Sigmoid colon (tissue), 7 donors: Measurements from ENCODE around the gene FPR2. TPM values are rescaled to one million over a fixed set of nuclear protein-coding genes. Genes with fewer than 3 reads are reported as not detected.

Experiments
- DNase-seq: peaks from one replicate; pipeline ENCODE4 v3.0.0-alpha.2; 2019
- H3K27ac ChIP-seq, 4 donors: fragments of 200-600 bp; sonication (generic); one replicate each; pipeline ENCODE4 v1.5.1; 2016 to 2019; ENCODE audit warnings: mild to moderate bottlenecking in 1 of 4
- H3K27me3 ChIP-seq, 3 donors: fragments of 200-600 bp; sonication (generic); one replicate each; pipeline ENCODE4 v1.5.1; 2019; ENCODE audit warnings: mild to moderate bottlenecking in 1 of 3
- H3K36me3 ChIP-seq, 4 donors: fragments of 200-600 bp; sonication (generic); one replicate each; pipeline ENCODE4 v1.5.1; 2016 to 2019
- H3K4me1 ChIP-seq, 4 donors: fragments of 200-600 bp; sonication (generic); one replicate each; pipeline ENCODE4 v1.5.1; 2017 to 2019
- H3K4me3 ChIP-seq, 4 donors: fragments of 200-600 bp; sonication (generic); one replicate each; pipeline ENCODE4 v1.5.1; 2017 to 2019; ENCODE audit warnings: mild to moderate bottlenecking in 2 of 4, moderate library complexity in 1 of 4
- H3K9me3 ChIP-seq, 4 donors: fragments of 200-600 bp in 3 of 4; sonication (generic) in 3 of 4; one replicate each; pipeline versions ENCODE4 v1.5.1 to v1.6.1; 2013 to 2019
- EP300 ChIP-seq, 4 donors: sonication (generic); formaldehyde crosslinking; IDR thresholded peaks; one replicate each; pipeline ENCODE4 v1.6.1; 2017; ENCODE audit warnings: antibody characterized with exemption in 4 of 4
- POLR2A ChIP-seq, 2 donors: fragments of 450-650 bp; IDR thresholded peaks; one replicate each; pipeline ENCODE4 v1.6.1; 2016; ENCODE audit warnings: antibody characterized with exemption in 2 of 2, mild to moderate bottlenecking in 2 of 2, moderate library complexity in 2 of 2
- POLR2AphosphoS5 ChIP-seq, 4 donors: sonication (generic); formaldehyde crosslinking; IDR thresholded peaks; one replicate each; pipeline ENCODE4 v1.6.1; 2017; ENCODE audit warnings: antibody characterized with exemption in 4 of 4
- WGBS, 2 donors: extraction: QIAGEN DNeasy Blood & Tissue Kit; methylation state at CpG; one replicate each; pipeline ENCODE4 v1.1.7; 2013; 5-methylcytosine and 5-hydroxymethylcytosine counted together
- intact Hi-C: fragments of 100-400 bp; cut with DNase I; formaldehyde crosslinking; loops from one replicate; pipeline ENCODE4 v1.15.1; 2023
- polyA plus RNA-seq, 3 donors: library from polyadenylated mRNA; stranded (reverse); fragments of 200-250 nt; gene quantifications; one replicate each; pipeline ENCODE4 v1.2.3, GENCODE V29; 2013
- total RNA-seq, 4 donors: library from RNA; depleted of rRNA; stranded (reverse); fragments of >200 nt; gene quantifications; one replicate each; pipeline ENCODE4 v1.1.0, GENCODE V29; 2016
- TF ChIP-seq, protein P1 (sequence below), 4 experiments: fragments of 450-650 bp in 3 of 4; fragments of 200-600 bp in 1 of 4; IDR thresholded peaks; one replicate each; pipeline ENCODE4 v1.5.1; 2016 to 2019; ENCODE audit warnings: antibody characterized with exemption in 4 of 4, mild to moderate bottlenecking in 3 of 4, moderate library complexity in 2 of 4
- donor health status: healthy with polysubstance abuse.
- donor health status: Bipolar disorder and iron deficiency.
- donor health status: healthy.

The FPR2 gene
- total and polyA plus RNA-seq, 7 donors = 0.36 to 3.7 (median 1.3) TPM; not detected in 1

DNA sequence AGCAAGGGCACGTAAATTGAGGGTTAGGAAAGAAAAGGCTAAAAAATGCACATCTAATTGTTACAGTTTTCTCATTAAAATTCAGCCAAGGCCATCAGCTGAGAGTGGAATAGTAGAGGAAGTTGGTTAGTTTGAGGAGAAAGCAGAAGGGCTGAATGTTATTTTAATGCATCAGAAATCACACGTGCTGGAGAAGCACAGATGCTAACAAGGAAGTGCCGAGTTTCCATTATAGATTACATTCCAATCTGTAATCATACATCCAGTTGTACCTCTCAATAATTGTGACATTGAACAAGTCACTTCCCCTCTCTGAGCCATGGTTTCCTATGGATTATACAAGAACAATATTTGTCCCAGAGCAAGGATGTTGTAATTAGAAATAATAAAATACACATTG lies 59.0 kb downstream of the FPR2 start:
- peaks cover 0 to 2% (median 0%) of the 10 kb centered on the region in 4 donors for H3K9me3 ChIP-seq
- TF ChIP-seq EP300 (IDR thresholded peaks at IDR 0.05) (no peak), POLR2A (IDR thresholded peaks at IDR 0.05) (no peak), POLR2AphosphoS5 (IDR thresholded peaks at IDR 0.05) (no peak)
- TF ChIP-seq, protein P1, sequence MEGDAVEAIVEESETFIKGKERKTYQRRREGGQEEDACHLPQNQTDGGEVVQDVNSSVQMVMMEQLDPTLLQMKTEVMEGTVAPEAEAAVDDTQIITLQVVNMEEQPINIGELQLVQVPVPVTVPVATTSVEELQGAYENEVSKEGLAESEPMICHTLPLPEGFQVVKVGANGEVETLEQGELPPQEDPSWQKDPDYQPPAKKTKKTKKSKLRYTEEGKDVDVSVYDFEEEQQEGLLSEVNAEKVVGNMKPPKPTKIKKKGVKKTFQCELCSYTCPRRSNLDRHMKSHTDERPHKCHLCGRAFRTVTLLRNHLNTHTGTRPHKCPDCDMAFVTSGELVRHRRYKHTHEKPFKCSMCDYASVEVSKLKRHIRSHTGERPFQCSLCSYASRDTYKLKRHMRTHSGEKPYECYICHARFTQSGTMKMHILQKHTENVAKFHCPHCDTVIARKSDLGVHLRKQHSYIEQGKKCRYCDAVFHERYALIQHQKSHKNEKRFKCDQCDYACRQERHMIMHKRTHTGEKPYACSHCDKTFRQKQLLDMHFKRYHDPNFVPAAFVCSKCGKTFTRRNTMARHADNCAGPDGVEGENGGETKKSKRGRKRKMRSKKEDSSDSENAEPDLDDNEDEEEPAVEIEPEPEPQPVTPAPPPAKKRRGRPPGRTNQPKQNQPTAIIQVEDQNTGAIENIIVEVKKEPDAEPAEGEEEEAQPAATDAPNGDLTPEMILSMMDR (IDR thresholded peaks at IDR 0.05) = no peak
- intact Hi-C loops = no loop called here
- 54 to 71% methylated on average over 3 of the region's 3 CpGs for WGBS, 2 donors
- no peaks in the 10 kb centered on the region for H3K36me3 ChIP-seq
- no peak overlapping the region for H3K4me3 ChIP-seq
- no peak overlapping the region for H3K27ac ChIP-seq
- no peak for DNase-seq
- no peaks in the 10 kb centered on the region for H3K4me1 ChIP-seq
- no peaks in the 10 kb centered on the region for H3K27me3 ChIP-seq

Other genes starting within 250 kb of the FPR2 start
- 1 to 10 TPM in 2 of 4 donors, under 1 TPM in 2; 0.55 to 2.1 (median 1.4) TPM for gene SIGLEC6, start 229.5 kb upstream of the FPR2 start, total RNA-seq
- under 1 TPM in 1 of 3 donors, not detected in 2; 0.64 TPM for gene SIGLEC6, start 229.5 kb upstream of the FPR2 start, polyA plus RNA-seq
- gene ZNF175, start 189.9 kb upstream of the FPR2 start, total RNA-seq = 1 to 10 TPM; 3.3 to 5.8 (median 5.2) TPM
- gene ZNF175, start 189.9 kb upstream of the FPR2 start, polyA plus RNA-seq = 1 to 10 TPM; 1.4 to 3.6 (median 3.6) TPM
- under 1 TPM; 0.36 to 0.68 (median 0.52) TPM for gene SIGLEC5, start 130.8 kb upstream of the FPR2 start, total RNA-seq
- not detected for gene SIGLEC5, start 130.8 kb upstream of the FPR2 start, polyA plus RNA-seq
- 1 to 10 TPM in 2 of 4 donors, under 1 TPM in 1, not detected in 1; 0.55 to 6.1 (median 5.6) TPM for gene SIGLEC14, start 114.4 kb upstream of the FPR2 start, total RNA-seq
- 10 to 100 TPM in 1 of 3 donors, 1 to 10 TPM in 2; 1.2 to 10.2 (median 5.3) TPM for gene SIGLEC14, start 114.4 kb upstream of the FPR2 start, polyA plus RNA-seq
- gene SPACA6, start 67.8 kb upstream of the FPR2 start, total RNA-seq = 10 to 100 TPM; 19.9 to 45.7 (median 29.1) TPM
- 1 to 10 TPM in 2 of 3 donors, not detected in 1; 3.0 to 4.8 TPM for gene SPACA6, start 67.8 kb upstream of the FPR2 start, polyA plus RNA-seq
- gene HAS1, start 37.2 kb upstream of the FPR2 start, total RNA-seq = 1 to 10 TPM in 1 of 4 donors, under 1 TPM in 2, not detected in 1; 0.49 to 3.1 (median 0.83) TPM
- gene HAS1, start 37.2 kb upstream of the FPR2 start, polyA plus RNA-seq = 1 to 10 TPM in 1 of 3 donors, under 1 TPM in 2; 0.17 to 1.2 (median 0.46) TPM
- gene FPR1, start 9.3 kb upstream of the FPR2 start, total RNA-seq = 10 to 100 TPM in 1 of 4 donors, 1 to 10 TPM in 3; 2.8 to 15.9 (median 6.2) TPM
- 10 to 100 TPM in 1 of 3 donors, 1 to 10 TPM in 2; 1.2 to 12.0 (median 4.6) TPM for gene FPR1, start 9.3 kb upstream of the FPR2 start, polyA plus RNA-seq
- 1 to 10 TPM; 1.6 to 6.7 (median 3.3) TPM for gene FPR3, start 34.0 kb downstream of the FPR2 start, total RNA-seq
- gene FPR3, start 34.0 kb downstream of the FPR2 start, polyA plus RNA-seq = 10 to 100 TPM in 1 of 3 donors, 1 to 10 TPM in 2; 3.6 to 25.9 (median 6.1) TPM
- 10 to 100 TPM; 21.7 to 28.0 (median 23.4) TPM for gene ZNF577, start 126.8 kb downstream of the FPR2 start, total RNA-seq
- gene ZNF577, start 126.8 kb downstream of the FPR2 start, polyA plus RNA-seq = 1 to 10 TPM; 2.8 to 9.6 (median 6.6) TPM
- 10 to 100 TPM; 10.5 to 14.6 (median 12.1) TPM for gene ZNF649, start 143.8 kb downstream of the FPR2 start, total RNA-seq
- gene ZNF649, start 143.8 kb downstream of the FPR2 start, polyA plus RNA-seq = 1 to 10 TPM; 2.3 to 5.1 (median 2.4) TPM
- 1 to 10 TPM; 2.4 to 8.1 (median 5.9) TPM for gene ZNF613, start 166.3 kb downstream of the FPR2 start, total RNA-seq
- gene ZNF613, start 166.3 kb downstream of the FPR2 start, polyA plus RNA-seq = 1 to 10 TPM; 2.8 to 7.8 (median 3.0) TPM
- gene ZNF350, start 225.7 kb downstream of the FPR2 start, total RNA-seq = 10 to 100 TPM; 11.0 to 19.7 (median 14.9) TPM
- gene ZNF350, start 225.7 kb downstream of the FPR2 start, polyA plus RNA-seq = 10 to 100 TPM in 1 of 3 donors, 1 to 10 TPM in 2; 6.6 to 13.2 (median 9.5) TPM
- 10 to 100 TPM; 18.0 to 26.8 (median 22.5) TPM for gene ZNF615, start 247.0 kb downstream of the FPR2 start, total RNA-seq
- 1 to 10 TPM; 1.2 to 3.0 (median 2.7) TPM for gene ZNF615, start 247.0 kb downstream of the FPR2 start, polyA plus RNA-seq